Measurements from ENCODE around the gene C10orf67.
"Not testable (repeated sequence)": the region's sequence is repeated elsewhere in the genome, so short reads cannot be mapped to it uniquely, and the experiment has no call there.

The C10orf67 gene

GRCh38 chr10:23362069-23362830 is 17.7 kb upstream of the C10orf67 start:
- no peak for DNase-seq

GRCh38 chr10:23361665-23362064 is 17.1 kb upstream of the C10orf67 start:
- DNase-seq, result no peak

- DNase-seq, result no peak
These were observed 15.2 kb upstream of the C10orf67 start for GRCh38 chr10:23359692-23360380.

- no peak for DNase-seq
These were observed 13.8 kb upstream of the C10orf67 start for GRCh38 chr10:23358357-23358756.

GRCh38 chr10:23354630-23355279 is 10.2 kb upstream of the C10orf67 start:
- no peak for DNase-seq

GRCh38 chr10:23351926-23352519 is 7.4 kb upstream of the C10orf67 start:
- no peak for DNase-seq

GRCh38 chr10:23350706-23351105 is 6.1 kb upstream of the C10orf67 start:
- not testable (repeated sequence) for DNase-seq

GRCh38 chr10:23345861-23346260 is 1.3 kb upstream of the C10orf67 start:
- no peak for DNase-seq

- no peak for DNase-seq
These were observed 881 bp downstream of the C10orf67 start for GRCh38 chr10:23343591-23344240.

- no peak for DNase-seq
These were observed 2.2 kb downstream of the C10orf67 start for GRCh38 chr10:23342213-23342884.

GRCh38 chr10:23341004-23341403 is 3.6 kb downstream of the C10orf67 start:
- DNase-seq, result no peak

- DNase-seq, result no peak
These were observed 4.2 kb downstream of the C10orf67 start for GRCh38 chr10:23340354-23340753.

GRCh38 chr10:23338886-23339285 is 5.7 kb downstream of the C10orf67 start:
- DNase-seq, result no peak

- DNase-seq, result no peak
These were observed 6.3 kb downstream of the C10orf67 start for GRCh38 chr10:23338155-23338828.

GRCh38 chr10:23337616-23338015 is 7.0 kb downstream of the C10orf67 start:
- no peak for DNase-seq

- DNase-seq, result no peak
These were observed 12.9 kb downstream of the C10orf67 start for GRCh38 chr10:23331567-23332301.

GRCh38 chr10:23330948-23331347 is 13.6 kb downstream of the C10orf67 start:
- DNase-seq, result no peak

GRCh38 chr10:23326544-23327307 is 17.9 kb downstream of the C10orf67 start:
- no peak for DNase-seq

GRCh38 chr10:23325132-23325531 is 19.5 kb downstream of the C10orf67 start:
- DNase-seq, result no peak

- no peak for DNase-seq
These were observed 20.2 kb downstream of the C10orf67 start for GRCh38 chr10:23324351-23324750.
